Esophagus muscularis mucosa (tissue), 4 donors: ENCODE data around the gene SH3PXD2B. TPM values are rescaled to one million over a fixed set of nuclear protein-coding genes. Genes with fewer than 3 reads are reported as not detected.
"Not testable (repeated sequence)": the region's sequence is repeated elsewhere in the genome, so short reads cannot be mapped to it uniquely, and the experiment has no call there.

ENCODE experiments used
- DNase-seq: peaks from one replicate; pipeline ENCODE4 v3.0.0-alpha.2; 2017; ENCODE audit errors: extremely low spot score
- H3K27ac ChIP-seq, 4 donors: fragments of 200-600 bp; sonication (generic); replicated peaks in 1 of 4; 1 replicate in 3 of 4; 2 replicates in 1 of 4; pipeline ENCODE4 v1.5.1; 2016 to 2019; ENCODE audit warnings: mild to moderate bottlenecking in 1 of 4
- H3K27me3 ChIP-seq, 4 donors: fragments of 200-600 bp; sonication (generic); one replicate each; pipeline versions ENCODE4 v1.5.1 to v1.6.0; 2016 to 2019
- H3K36me3 ChIP-seq, 4 donors: fragments of 200-600 bp; sonication (generic); one replicate each; pipeline ENCODE4 v1.5.1; 2016 to 2019
- H3K4me1 ChIP-seq, 4 donors: fragments of 200-600 bp; sonication (generic); one replicate each; pipeline ENCODE4 v1.5.1; 2016 to 2019
- H3K4me3 ChIP-seq, 4 donors: fragments of 200-600 bp; sonication (generic); 1 replicate in 2 of 4; 2 replicates in 2 of 4; pipeline ENCODE4 v1.5.1; 2016 to 2019; ENCODE audit warnings: mild to moderate bottlenecking in 4 of 4, moderate library complexity in 1 of 4
- H3K9me3 ChIP-seq, 4 donors: fragments of 200-600 bp; sonication (generic); 1 replicate in 3 of 4; 2 replicates in 1 of 4; pipeline ENCODE4 v1.5.1; 2016 to 2019
- EP300 ChIP-seq: sonication (generic); formaldehyde crosslinking; IDR thresholded peaks from one replicate; pipeline ENCODE4 v1.6.1; 2017; ENCODE audit warnings: antibody characterized with exemption
- POLR2A ChIP-seq: fragments of 450-650 bp; IDR thresholded peaks from one replicate; pipeline ENCODE4 v1.6.1; 2017; ENCODE audit warnings: antibody characterized with exemption, moderate library complexity, mild to moderate bottlenecking, low read depth
- POLR2AphosphoS5 ChIP-seq, 2 donors: sonication (generic); formaldehyde crosslinking; IDR thresholded peaks; one replicate each; pipeline ENCODE4 v1.6.1; 2017; ENCODE audit warnings: antibody characterized with exemption in 2 of 2
- WGBS: methylation state at CpG from one replicate; pipeline ENCODE4 v1.1.5; 2018; 5-methylcytosine and 5-hydroxymethylcytosine counted together
- intact Hi-C: fragments of 100-400 bp; cut with DNase I; formaldehyde crosslinking; loops from one replicate; pipeline ENCODE4 v1.15.1; 2023
- total RNA-seq, 4 donors: library from RNA; depleted of rRNA; stranded (reverse); fragments of >200 nt; gene quantifications; one replicate each; pipeline versions ENCODE4 v1.1.0 to v1.2.1, GENCODE V29; 2016
- TF ChIP-seq, protein P1 (sequence below), 3 experiments: fragments of 200-600 bp in 2 of 3; fragments of 450-650 bp in 1 of 3; sonication (generic) in 2 of 3; IDR thresholded peaks; one replicate each; pipeline ENCODE4 v1.5.1; 2017 to 2019; ENCODE audit warnings: antibody characterized with exemption in 3 of 3, mild to moderate bottlenecking in 2 of 3, moderate library complexity in 1 of 3

SH3PXD2B gene
- total RNA-seq, 4 donors from 2014 or later: 41.5 to 66.5 (median 49.2) TPM

DNA sequence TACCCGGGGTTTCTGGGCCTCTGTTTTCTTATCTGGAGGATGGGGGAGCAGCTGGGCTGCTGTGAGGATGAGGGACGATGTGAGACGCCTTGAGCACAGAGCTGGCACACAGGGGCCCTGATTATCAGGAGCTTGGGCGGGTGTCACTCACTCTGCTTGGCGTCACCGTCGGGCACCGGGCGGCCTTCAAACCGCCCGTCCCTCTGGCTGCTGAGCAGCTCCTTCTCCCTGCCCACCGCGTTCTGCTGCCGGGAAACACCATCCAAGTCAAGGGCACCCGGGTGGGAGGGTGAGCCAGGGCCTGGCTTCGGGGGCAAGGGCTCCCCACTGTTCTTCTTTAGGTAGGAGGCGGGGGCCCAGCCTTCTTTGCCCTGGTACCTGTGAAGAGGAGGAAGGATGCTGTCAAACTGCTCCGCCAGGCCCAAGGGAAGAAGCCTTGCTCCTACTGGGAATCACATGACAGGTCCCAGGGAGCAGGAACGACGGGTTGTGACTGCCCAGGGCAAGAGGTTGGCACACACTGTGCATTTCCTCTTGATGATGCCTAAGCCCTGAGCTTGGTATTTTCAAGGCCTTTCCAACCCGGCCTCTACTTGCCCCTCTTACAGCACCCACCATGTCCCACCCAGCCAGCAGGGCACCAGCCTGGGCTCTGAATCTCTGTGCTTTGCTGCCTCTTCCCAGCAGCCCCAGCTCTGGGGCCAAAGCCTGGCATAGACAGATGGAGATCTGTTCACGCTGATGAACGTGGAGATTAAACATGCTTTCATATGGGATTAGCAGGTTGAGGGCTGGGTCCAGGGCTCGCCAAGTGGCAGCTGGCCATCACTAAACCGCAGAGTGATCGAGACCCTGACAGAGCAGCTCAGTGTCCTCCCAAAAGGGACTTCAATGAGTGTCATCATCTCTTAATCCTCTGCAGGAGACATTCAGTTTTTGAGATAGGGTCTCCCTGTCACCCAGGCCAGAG lies 103.8 kb downstream of the SH3PXD2B start:
- H3K27ac ChIP-seq: no peak overlapping the region
- H3K9me3 ChIP-seq: no peaks in the 10 kb centered on the region
- H3K36me3 ChIP-seq: peaks cover 55 to 98% (median 86%) of the 10 kb centered on the region in 4 donors
- no peak for DNase-seq
- 79% methylated on average over 10 of the region's 26 CpGs for WGBS
- no peak for TF ChIP-seq POLR2AphosphoS5 (IDR thresholded peaks at IDR 0.05)
- TF ChIP-seq, protein P1, sequence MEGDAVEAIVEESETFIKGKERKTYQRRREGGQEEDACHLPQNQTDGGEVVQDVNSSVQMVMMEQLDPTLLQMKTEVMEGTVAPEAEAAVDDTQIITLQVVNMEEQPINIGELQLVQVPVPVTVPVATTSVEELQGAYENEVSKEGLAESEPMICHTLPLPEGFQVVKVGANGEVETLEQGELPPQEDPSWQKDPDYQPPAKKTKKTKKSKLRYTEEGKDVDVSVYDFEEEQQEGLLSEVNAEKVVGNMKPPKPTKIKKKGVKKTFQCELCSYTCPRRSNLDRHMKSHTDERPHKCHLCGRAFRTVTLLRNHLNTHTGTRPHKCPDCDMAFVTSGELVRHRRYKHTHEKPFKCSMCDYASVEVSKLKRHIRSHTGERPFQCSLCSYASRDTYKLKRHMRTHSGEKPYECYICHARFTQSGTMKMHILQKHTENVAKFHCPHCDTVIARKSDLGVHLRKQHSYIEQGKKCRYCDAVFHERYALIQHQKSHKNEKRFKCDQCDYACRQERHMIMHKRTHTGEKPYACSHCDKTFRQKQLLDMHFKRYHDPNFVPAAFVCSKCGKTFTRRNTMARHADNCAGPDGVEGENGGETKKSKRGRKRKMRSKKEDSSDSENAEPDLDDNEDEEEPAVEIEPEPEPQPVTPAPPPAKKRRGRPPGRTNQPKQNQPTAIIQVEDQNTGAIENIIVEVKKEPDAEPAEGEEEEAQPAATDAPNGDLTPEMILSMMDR (IDR thresholded peaks at IDR 0.05): no peak
- TF ChIP-seq EP300: no peak
- no peak for TF ChIP-seq POLR2A
- no peak overlapping the region for H3K4me3 ChIP-seq
- intact Hi-C loops: no loop called here
- H3K27me3 ChIP-seq: no peaks in the 10 kb centered on the region
- H3K4me1 ChIP-seq: no peaks in the 10 kb centered on the region

DNA sequence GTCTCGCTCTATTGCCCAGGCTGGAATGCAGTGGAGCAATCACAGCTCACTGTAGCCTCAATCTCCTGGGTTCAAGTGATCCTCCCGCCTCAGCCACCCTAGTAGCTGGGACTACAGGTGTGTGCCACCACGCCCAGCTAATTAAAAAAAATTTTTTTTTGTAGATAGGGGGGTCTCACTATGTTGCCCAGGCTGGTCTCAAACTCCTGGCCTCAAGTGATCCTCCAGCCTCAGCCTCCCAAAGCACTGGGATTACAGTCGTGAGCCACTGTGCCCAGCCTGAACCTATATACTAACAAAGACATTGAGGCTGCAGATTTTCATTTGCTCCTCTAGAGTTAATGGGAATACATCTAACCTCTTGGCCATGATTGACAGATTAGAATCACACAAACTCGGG lies 105.6 kb downstream of the SH3PXD2B start:
- WGBS: 83% methylated on average over 5 of the region's 5 CpGs
- DNase-seq: not testable (repeated sequence)

DNA sequence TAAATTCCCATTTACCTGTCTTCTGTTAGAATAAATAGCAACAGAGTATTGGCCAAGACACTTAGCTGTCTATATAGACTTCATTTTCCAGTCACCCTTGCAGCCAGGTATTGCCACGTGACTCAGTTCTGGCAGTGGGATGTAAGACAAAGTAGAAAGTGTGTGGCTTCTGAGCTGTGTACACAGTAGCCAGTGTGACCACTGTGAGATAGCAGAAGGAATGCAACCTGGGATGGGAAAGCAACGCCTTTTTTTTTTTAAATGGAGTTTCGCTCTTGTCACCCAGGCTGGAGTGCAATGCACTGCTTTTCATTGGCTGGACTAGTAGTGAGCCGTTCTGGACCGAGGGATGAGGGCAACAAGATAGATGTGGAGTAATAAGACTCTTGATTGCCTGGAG lies 106.2 kb downstream of the SH3PXD2B start:
- Histone ChIP-seq H3K27ac (no peak overlapping the region), H3K9me3 (no peaks in the 10 kb centered on the region), H3K36me3 (peaks cover 46 to 100% (median 77%) of the 10 kb centered on the region in 4 donors), H3K27me3 (no peaks in the 10 kb centered on the region), H3K4me1 (no peaks in the 10 kb centered on the region), H3K4me3 (no peak overlapping the region)
- TF ChIP-seq POLR2AphosphoS5 (IDR thresholded peaks at IDR 0.05) (no peak), EP300 (no peak), POLR2A (no peak)
- TF ChIP-seq, protein P1 (IDR thresholded peaks at IDR 0.05): no peak
- intact Hi-C loops: no loop called here
- DNase-seq: no peak
- 92% methylated on average over 5 of the region's 5 CpGs for WGBS

More for the DNA sequence above, 105.6 kb downstream of the SH3PXD2B start:
- H3K4me1 ChIP-seq, H3K27me3 ChIP-seq, H3K9me3 ChIP-seq, H3K4me3 ChIP-seq, intact Hi-C loops, H3K27ac ChIP-seq: not testable (repeated sequence)
- peaks cover 53 to 100% (median 77%) of the 10 kb centered on the region in 4 donors for H3K36me3 ChIP-seq

DNA sequence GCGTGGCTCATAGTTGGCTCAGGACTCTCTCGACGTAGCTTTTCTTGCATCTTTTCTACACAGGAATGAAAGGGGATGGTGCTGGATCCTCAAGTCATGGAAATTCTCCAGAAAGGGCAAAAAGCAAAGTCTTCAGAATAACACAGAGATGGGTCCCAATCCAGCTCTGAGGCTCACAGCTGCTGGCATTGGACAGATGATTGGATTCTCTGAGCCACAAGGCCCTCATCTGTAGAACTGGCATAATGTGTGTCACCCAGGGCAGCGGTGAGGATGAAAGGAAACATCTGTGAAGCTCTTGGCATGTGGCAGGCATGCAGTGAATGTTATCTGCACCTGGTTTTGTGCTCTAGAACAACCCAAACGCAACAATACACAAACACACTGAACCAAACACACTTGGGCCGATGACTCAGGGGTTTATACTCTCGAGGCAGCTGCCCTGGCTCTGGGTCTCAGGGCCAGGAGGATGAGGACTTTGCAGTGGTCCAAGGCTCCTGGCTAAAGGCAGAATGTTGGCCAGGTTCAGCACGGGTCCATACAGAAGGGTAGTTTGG lies 106.8 kb downstream of the SH3PXD2B start:
- Histone ChIP-seq H3K36me3 (peaks cover 43 to 100% (median 78%) of the 10 kb centered on the region in 4 donors), H3K4me3 (no peak overlapping the region), H3K4me1 (no peaks in the 10 kb centered on the region), H3K9me3 (no peaks in the 10 kb centered on the region), H3K27ac (no peak overlapping the region), H3K27me3 (no peaks in the 10 kb centered on the region)
- 72% methylated on average over 8 of the region's 8 CpGs for WGBS
- TF ChIP-seq, protein P1 (IDR thresholded peaks at IDR 0.05): no peak
- TF ChIP-seq EP300: no peak
- TF ChIP-seq POLR2AphosphoS5 (IDR thresholded peaks at IDR 0.05): no peak
- no peak for TF ChIP-seq POLR2A
- no peak for DNase-seq
- intact Hi-C loops: no loop called here

DNA sequence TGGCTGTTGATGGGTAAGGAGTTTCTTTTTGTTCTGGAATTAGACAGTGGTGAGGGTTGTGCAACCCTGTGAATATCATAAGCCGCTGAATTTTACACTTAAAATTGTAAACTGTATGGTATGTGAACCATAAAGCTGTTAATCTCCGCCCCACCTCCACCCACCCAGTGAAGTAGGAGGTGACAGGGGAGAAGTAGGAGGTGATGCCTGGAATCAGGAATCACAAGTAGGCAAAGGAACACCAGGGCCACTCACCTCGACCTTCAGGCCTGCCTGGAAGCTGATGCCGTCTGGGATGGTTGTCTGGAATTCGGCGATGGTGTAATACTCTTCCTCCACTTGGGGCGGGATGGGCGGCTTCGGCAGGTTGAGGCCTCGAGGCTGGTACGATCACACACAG lies 108.4 kb downstream of the SH3PXD2B start:
- peaks cover 43 to 100% (median 85%) of the 10 kb centered on the region in 4 donors for H3K36me3 ChIP-seq
- H3K27ac ChIP-seq: no peak overlapping the region
- H3K27me3 ChIP-seq: no peaks in the 10 kb centered on the region
- TF ChIP-seq POLR2AphosphoS5 (IDR thresholded peaks at IDR 0.05) (no peak), POLR2A (no peak), EP300 (no peak)
- TF ChIP-seq, protein P1 (IDR thresholded peaks at IDR 0.05): no peak
- H3K9me3 ChIP-seq: no peaks in the 10 kb centered on the region
- DNase-seq: no peak
- intact Hi-C loops: no loop called here
- WGBS: 80% methylated on average over 3 of the region's 11 CpGs
- no peak overlapping the region for H3K4me3 ChIP-seq
- no peaks in the 10 kb centered on the region for H3K4me1 ChIP-seq
